Measurements from ENCODE around the gene PTGR3. TPM values are rescaled to one million over a fixed set of nuclear protein-coding genes. Genes with fewer than 3 reads are reported as not detected.

Gene PTGR3
- total RNA-seq, 1 experiment from 2014 or later: 9.3 TPM

GRCh38 chr18:75212751-75213090, 3.8 kb upstream of the PTGR3 start:
- Histone ChIP-seq H3K4me3 (ENCODE audit: low read depth, low read length) (no peak overlapping the region), H3K36me3 (ENCODE audit: control insufficient read depth, insufficient read depth, low read length) (no peaks in the 10 kb centered on the region), H3K27me3 (replicated peaks; ENCODE audit: control insufficient read depth, insufficient read depth, low read length) (no peaks in the 10 kb centered on the region), H3K4me1 (peaks cover 8% of the 10 kb centered on the region; the same call in 1 of the 2 replicates), H3K9me3 (no peaks in the 10 kb centered on the region)
- ChIA-PET CTCF (no interaction called here), POLR2A (no interaction called here)
- intact Hi-C loops (cut with micrococcal nuclease; ENCODE audit: unreplicated experiment): loop anchor here (1.0 kb wide), 1 partner anchor 14 kb away; no protein-coding TSS in a partner anchor
- peaks cover 18% of the 10 kb centered on the region for H3K36me3 Mint-ChIP-seq (ENCODE audit: insufficient read depth, unreplicated experiment)
- H3K4me3 Mint-ChIP-seq (ENCODE audit: unreplicated experiment): peak overlapping the region; percentile 61
- no peak for DNase-seq
- no peak for TF ChIP-seq CTCF (IDR thresholded peaks at IDR 0.05; ENCODE audit: insufficient read depth in 1 of 2, low read depth in 1 of 2, low read length in 1 of 2, severe bottlenecking in 1 of 2, unreplicated experiment in 1 of 2)
- BruUV-seq (replicated peaks): no TSS peak
- H3K27ac Mint-ChIP-seq (ENCODE audit: unreplicated experiment): no peak overlapping the region
- no peaks in the 10 kb centered on the region for H3K27me3 Mint-ChIP-seq (ENCODE audit: insufficient read depth, unreplicated experiment)
- H3K9me3 Mint-ChIP-seq (ENCODE audit: unreplicated experiment): no peaks in the 10 kb centered on the region
- no peaks in the 10 kb centered on the region for H3K4me1 Mint-ChIP-seq (ENCODE audit: low read depth, unreplicated experiment)

DNA sequence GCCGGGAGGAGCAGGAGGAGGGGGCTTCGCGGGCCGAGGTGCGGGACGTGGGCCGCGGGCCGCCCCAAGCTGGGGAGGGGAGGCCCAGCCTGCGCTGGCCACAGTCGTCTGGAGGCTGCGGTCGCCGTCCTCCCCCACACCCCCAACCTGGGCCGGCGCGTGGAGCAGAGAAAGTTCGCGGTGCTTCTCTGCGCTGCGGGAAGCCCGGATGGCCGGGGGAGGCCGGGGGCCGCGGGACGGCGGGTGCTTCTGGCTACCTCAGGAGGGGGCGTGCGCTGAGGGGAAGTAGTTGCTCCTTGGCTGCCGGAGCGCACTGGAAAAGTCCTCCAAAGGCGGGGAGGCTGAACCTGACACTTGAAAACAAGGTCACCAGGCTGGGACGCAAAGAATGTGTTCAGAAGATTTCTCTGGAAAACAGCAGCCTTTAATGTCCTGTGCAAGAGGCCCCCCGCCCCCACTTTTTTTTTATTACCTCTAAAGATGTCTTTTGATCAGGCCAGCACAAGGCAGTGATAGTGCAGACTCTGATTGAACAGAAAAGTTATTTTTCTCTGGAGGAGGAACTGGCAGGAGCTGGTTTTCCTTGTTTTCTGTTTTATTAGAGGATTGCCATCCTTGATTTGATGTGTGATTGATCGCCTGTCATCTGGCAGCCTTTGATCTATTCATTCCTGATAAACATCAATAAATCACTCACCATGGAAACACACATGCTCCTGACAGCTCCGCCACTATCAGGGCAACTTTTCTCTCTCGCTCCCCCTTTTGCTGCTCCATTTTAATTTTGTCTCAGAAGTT, 3.2 kb upstream of the PTGR3 start:
- H3K27me3 ChIP-seq (replicated peaks; ENCODE audit: control insufficient read depth, insufficient read depth, low read length): no peaks in the 10 kb centered on the region
- BruUV-seq (replicated peaks): no TSS peak
- H3K36me3 ChIP-seq (ENCODE audit: control insufficient read depth, insufficient read depth, low read length): no peaks in the 10 kb centered on the region
- no peak for TF ChIP-seq CTCF (IDR thresholded peaks at IDR 0.05; ENCODE audit: insufficient read depth in 1 of 2, low read depth in 1 of 2, low read length in 1 of 2, severe bottlenecking in 1 of 2, unreplicated experiment in 1 of 2)
- peaks cover 8% of the 10 kb centered on the region; the same call in 1 of the 2 replicates for H3K4me1 ChIP-seq
- H3K36me3 Mint-ChIP-seq (ENCODE audit: insufficient read depth, unreplicated experiment): peaks cover 18% of the 10 kb centered on the region
- H3K9me3 ChIP-seq: no peaks in the 10 kb centered on the region
- POLR2A ChIA-PET: no interaction called here
- H3K4me1 Mint-ChIP-seq (ENCODE audit: low read depth, unreplicated experiment): no peaks in the 10 kb centered on the region
- DNase-seq: peak; percentile 53 to 63
- H3K9me3 Mint-ChIP-seq (ENCODE audit: unreplicated experiment): no peaks in the 10 kb centered on the region
- no peak overlapping the region for H3K27ac Mint-ChIP-seq (ENCODE audit: unreplicated experiment)
- H3K4me3 Mint-ChIP-seq (ENCODE audit: unreplicated experiment): peak overlapping the region; percentile 61
- CTCF ChIA-PET: no interaction called here
- no peaks in the 10 kb centered on the region for H3K27me3 Mint-ChIP-seq (ENCODE audit: insufficient read depth, unreplicated experiment)
- H3K4me3 ChIP-seq (ENCODE audit: low read depth, low read length): peak overlapping the region; percentile 52
- intact Hi-C loops (cut with micrococcal nuclease; ENCODE audit: unreplicated experiment): loop anchor here (1.0 kb wide), 1 partner anchor 14 kb away; no protein-coding TSS in a partner anchor

- H3K27me3 Mint-ChIP-seq (ENCODE audit: insufficient read depth, unreplicated experiment): no peaks in the 10 kb centered on the region
- no peaks in the 10 kb centered on the region for H3K36me3 ChIP-seq (ENCODE audit: control insufficient read depth, insufficient read depth, low read length)
- intact Hi-C loops (cut with micrococcal nuclease; ENCODE audit: unreplicated experiment): no loop called here
- peaks cover 8% of the 10 kb centered on the region; the same call in 1 of the 2 replicates for H3K4me1 ChIP-seq
- ChIA-PET POLR2A (no interaction called here), CTCF (no interaction called here)
- no peak overlapping the region for H3K27ac Mint-ChIP-seq (ENCODE audit: unreplicated experiment)
- no peaks in the 10 kb centered on the region for H3K27me3 ChIP-seq (replicated peaks; ENCODE audit: control insufficient read depth, insufficient read depth, low read length)
- no TSS peak for BruUV-seq (replicated peaks)
- peak overlapping the region; percentile 52 for H3K4me3 ChIP-seq (ENCODE audit: low read depth, low read length)
- H3K4me1 Mint-ChIP-seq (ENCODE audit: low read depth, unreplicated experiment): no peaks in the 10 kb centered on the region
- H3K4me3 Mint-ChIP-seq (ENCODE audit: unreplicated experiment): no peak overlapping the region
- no peak for DNase-seq
- no peaks in the 10 kb centered on the region for H3K9me3 ChIP-seq
- no peaks in the 10 kb centered on the region for H3K9me3 Mint-ChIP-seq (ENCODE audit: unreplicated experiment)
- H3K36me3 Mint-ChIP-seq (ENCODE audit: insufficient read depth, unreplicated experiment): peaks cover 18% of the 10 kb centered on the region
- TF ChIP-seq CTCF (IDR thresholded peaks at IDR 0.05; ENCODE audit: insufficient read depth in 1 of 2, low read depth in 1 of 2, low read length in 1 of 2, severe bottlenecking in 1 of 2, unreplicated experiment in 1 of 2): no peak
Measured at GRCh38 chr18:75211626-75211952, 2.6 kb upstream of the PTGR3 start.
